ENCODE measurements around the gene CARD9.
A peak's percentile ranks its signal among the peaks of the same experiment; 100 is the strongest.
"Not testable (repeated sequence)": the region's sequence is repeated elsewhere in the genome, so short reads cannot be mapped to it uniquely, and the experiment has no call there.

The CARD9 gene

DNA sequence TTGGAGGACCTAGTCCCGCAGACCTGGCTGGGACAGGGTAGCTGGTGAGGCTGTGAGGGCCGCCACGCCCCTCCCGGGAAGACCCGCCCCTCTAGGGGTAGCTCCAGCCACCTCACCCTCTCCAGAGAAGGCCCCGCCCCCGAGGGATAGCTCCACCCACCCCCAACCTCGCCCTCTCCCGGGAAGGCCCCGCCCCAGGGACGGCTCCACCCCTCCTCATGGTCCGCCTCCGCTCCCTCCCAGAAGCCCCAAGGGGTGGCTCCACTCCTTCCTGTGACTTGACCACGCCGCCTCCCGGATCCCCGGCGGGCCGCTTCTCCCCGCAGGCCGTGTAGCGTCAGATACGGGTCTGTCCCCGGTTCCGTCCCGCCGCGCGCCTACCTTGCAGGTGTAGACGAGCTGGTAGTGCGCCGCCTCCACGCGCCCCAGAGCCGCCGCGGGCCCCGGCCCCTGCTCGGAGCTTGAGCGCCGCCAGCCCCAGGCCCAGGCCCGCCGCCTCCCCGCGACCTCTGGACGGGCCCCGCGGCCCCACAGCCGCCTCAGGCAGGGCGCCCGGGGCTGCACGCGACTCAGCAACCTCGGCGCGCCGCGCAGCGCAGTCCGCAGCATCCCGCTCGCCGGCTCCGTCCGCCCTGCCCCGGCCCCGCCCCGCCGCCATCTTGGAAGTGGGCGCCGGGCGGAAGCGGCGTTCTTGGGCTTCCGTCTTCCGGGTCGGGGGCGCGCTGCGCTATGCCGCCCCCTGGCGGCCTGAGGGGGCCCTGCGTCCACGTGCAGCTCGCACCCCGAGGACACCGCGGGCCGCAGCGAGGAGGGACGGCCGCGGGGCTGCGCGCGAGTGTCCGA is 10.1 kb downstream of the CARD9 start, which contains the start of gene DNLZ:
DNLZ (minus strand) TSS at position 639 of the 843 bp plus-strand sequence; CDS start at position 609, 30 bp downstream.
- peak; percentile 88 for DNase-seq

DNA sequence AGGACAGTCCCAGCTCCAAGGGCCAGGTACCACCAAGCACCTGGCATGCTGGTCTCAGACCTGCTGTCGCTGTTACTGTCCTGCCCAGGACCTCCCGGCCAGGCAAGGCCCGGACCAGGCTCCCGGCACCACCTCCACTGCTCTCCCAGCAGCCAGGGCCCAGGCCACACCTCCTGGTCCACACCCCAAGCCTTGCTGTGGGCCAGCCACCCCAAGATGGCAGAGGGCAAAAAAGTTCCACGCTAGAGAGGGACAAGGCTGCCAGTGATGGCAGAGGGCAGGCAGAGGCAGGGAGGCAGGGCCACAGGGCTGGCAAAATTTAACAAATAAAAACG is 11.1 kb downstream of the CARD9 start:
- no peak for DNase-seq

DNA sequence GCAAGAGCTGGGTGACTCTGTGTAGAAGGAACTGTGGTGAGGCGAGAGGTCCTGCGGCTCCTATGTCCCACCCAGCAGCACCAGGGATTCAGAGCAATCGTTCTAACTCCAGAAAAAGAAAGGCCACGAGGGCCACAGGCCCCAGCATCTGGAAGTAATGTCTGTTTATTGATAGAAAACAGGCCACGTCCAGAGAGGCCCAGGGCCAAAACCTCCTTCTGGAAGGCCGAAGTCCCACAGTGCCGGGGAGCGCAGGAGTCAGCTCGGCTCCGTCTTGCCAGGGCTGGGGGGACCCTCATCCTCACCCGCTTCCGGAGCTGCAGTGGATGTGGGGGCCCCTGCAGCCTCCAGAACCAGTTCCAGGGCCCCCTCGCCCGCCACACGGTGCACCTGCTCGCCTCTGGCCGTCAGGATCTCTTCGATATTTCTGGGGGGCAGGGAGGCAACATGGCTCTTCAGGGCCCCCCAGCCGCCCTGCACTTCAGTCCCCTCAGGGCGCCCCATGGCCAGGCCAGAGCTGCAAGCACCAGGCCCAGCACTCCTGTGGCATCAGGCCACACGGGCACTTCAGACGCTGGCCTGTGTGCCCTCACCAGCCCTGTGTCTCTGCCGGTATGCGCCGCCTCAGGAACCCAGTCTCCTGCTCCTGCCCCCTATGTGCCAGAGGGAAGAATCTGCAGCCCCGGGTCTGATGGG is 11.6 kb downstream of the CARD9 start:
- no peak for DNase-seq

DNA sequence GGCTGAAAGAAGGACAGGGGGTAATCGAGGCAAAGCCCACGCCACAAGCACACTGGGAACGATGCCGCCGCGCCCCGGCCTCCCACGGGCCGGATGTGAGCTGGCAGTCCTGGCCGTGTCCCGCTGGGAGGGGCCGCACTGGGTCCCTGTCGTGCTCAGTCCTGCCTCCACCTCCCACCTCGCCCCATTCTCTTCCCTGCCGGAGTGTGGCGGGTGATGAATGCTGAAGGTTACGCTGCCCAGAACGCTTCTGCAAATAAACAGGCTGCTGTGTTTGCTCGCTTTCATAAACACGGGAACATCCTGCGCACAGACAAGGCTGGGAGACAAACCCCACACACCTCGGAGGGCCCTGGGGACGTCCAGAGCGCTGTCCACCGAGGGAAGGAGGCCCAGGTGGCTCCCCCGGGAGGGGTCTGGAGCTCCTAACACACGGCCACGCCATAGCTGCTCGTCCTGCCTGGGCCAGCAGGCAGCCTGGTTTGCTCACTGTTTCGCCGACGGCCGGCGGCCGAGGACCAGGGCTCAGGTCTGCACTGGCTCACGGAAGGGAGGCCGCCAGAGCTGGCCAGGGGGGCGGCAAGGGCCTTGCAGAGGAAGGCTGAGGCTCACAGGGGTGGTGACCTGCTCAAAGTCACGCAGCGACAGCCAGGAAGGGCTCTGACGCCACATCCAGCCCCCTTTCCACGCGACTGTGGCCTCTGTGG is 12.3 kb downstream of the CARD9 start:
- no peak for DNase-seq

DNA sequence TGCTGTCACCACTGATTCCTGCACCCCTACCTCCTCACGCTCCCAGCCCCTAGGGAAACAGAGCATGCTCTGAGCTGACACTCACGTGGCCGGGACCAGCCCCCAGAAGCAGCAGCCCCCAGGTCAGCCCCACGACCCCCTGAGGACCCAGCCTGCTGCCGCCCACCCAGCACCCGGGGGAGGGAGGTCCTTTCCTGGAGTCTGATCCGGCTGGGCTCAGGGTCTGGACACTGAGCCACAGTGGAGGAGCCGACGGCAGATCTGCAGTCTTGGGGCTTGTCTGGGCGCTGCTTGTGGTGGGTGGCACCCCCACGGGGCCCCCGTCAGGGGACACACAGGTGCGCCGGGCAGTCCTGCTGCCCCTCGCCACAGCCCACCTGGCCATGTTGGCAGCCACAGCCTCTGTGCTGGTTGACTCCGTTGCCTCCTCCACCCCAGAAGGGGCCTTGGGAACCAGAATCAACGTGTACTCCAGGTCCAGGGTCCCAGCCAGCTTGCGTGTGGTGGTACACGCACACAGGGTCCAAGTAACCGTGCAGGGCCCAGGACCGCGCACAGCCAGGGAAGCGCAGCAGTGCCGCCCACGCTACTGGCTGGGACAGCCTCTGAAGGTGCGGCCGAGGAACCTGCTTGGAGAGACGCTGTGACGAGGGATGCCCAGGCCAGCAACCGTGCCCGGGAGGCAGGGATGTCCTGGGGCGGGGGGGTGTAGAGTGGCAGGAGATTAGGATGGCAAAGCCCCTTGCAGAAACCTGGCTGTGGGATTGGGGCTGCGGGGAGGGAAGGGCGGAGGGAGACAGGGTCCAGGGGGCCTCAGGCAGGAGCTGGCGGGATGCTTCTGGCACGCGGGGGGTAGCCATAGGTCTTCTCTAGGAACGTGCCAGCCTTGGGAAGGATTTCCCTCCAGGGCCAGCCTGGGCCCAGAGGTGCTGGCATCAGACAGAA is 13.4 kb downstream of the CARD9 start:
- no peak for DNase-seq

DNA sequence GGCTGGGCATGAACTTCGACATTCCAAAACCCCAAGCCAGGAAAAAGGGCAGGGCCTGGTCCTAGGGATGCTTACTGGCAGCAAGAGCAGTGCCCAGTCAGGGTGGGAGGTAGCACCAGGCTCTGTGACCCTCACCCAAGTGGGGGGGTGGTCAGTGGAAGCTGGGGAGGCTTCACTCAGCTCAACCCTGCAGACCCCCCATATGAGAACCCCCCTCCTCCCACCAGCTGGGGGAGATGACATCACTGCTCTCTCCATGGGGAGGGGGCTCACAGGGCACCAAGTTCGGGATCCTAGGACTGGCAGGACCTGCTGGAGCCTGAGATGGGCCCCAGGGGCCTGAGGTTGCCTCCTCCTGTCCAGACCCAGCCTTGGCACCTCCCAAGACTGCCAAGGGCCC is 14.6 kb downstream of the CARD9 start:
- DNase-seq = no peak

DNA sequence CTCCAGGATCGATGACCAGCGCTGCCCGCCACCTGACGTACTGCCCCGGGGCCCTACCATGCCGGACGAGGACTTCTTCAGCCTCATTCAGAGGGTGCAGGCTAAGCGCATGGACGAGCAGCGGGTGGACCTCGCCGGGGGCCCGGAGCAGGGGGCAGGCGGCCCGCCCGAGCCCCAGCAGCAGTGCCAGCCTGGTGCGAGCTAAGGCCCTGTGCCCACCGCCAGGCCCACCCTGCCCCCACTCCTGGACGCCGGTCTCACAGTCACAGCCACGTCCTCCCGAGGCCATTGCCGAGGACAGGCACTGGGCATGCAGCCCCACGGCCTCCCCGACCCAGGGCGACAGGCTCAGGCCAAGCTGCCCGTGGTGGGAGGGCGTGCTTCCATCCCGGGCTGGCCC is 15.5 kb downstream of the CARD9 start:
- no peak for DNase-seq

DNA sequence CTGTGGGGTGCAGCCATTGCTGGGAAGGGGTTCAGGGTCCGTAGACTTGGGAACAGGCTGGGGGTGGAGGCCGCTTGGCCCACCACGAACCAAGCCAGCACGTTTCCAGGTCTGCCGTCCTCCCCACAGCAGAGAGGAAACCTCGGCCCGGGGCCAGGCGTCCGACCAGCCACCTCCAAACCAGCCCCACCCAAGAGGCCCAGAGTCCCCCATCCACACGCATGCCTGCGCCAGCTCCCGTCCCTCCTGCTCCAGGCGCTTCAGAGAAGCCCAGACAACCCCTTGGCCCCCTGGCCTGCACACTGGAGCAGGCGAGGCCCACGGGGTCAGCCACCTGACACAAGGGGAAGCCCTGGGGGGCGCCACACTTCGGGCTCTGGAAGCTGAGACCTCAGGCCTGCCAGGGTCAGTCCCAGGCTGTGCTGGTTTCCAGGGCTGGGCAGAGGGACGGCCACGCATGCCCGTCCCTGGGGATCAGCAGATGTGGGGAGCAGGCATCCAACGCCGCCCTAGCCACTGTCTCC is 16.2 kb downstream of the CARD9 start:
- DNase-seq = no peak

DNA sequence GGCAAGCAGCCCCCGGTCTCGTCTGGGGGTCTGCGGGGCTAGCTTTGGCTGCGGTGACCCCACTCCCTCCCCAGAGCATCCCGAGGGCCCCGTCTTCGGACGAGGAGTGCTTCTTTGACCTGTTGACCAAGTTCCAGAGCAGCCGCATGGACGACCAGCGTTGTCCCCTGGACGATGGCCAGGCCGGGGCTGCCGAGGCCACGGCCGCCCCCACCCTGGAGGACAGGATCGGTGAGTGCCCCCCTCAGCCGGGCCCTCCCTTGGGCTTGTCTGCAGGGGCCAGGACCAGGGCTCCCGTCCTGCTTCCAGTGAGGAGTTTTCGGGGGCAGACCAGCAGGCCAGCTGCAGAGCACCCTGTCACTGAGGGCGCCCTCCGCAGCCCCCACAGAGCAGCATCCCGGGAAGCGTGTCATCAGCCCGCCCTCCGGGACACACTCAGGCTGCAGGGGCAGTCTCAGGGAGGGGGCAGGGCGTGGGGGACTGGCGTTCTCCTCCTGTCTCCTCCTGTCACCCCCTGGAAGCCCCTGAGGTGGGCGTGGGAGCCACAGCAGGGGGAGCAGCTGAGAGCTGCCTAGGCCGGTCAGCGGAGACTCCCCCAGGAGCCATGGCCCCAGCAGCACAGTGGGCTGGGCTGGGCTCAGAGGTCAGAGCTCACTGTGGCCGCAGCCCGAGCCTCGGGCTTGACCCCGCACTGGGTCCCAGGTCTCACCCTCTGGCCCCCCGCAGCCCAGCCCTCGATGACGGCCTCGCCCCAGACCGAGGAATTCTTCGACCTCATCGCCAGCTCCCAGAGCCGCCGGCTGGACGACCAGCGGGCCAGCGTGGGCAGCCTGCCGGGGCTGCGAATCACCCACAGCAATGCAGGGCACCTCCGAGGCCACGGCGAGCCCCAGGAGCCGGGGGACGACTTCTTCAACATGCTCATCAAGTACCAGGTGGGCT is 17.6 kb downstream of the CARD9 start:
- DNase-seq = no peak

DNA sequence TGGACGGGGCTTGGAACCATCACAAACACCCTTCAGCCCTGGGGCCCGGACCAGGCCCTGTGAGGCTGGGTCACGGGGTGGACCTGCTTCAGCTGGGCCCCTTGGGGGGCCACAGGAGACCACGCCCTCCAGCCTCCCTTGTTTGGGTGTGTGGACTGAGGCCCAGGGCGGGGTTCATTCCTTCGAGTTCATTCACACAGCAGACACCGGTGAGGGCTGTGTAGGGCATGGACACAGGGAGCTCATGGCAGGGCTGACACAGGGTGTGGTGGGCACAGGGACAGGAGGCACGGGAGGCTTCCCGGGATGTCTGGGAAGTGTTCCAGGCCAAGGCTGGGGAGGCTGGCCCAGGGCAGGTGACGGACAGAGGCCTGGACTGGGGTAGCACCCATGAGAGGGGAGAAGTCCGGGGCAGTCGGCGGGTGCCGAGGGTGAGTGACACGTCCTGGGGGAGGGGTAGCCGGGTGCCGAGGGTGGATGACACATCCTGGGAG is 18.8 kb downstream of the CARD9 start:
- DNase-seq = peak; percentile 18

DNA sequence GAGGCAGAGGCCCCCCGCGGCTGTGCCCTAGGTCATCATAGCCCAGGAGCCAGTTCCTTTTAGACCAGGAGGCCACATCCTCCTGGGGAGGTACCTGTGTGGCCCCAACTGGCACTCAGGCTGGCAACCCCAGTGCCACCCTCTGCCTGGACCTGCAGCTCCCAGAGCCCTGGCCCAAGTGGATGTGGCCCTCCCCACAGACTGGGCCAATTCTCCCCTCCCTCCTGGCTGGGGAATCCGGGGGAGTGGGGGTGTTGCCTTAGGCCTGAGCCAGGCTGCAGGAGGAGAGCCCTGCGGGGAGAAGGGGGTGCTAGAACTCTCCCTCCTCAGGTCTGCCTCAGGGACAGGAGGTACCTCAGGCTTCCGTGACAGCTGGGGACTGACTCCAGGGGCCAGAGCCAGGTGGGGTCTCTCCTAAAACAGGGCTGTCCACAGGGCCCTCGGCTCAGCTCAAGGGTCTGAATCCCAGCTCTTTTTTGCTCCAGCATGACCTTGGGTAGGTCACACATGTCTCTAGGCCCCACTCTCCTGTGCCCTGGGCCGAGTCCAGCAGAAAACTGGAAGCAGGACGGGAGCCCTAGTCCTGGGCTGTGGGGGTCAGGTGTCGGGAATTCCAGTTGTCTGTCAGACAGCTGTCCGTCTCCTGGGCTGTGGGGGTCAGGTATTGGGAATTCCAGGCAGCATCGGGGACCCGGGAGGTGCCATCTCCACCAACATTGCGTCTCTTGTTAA is 19.5 kb downstream of the CARD9 start:
- no peak for DNase-seq

DNA sequence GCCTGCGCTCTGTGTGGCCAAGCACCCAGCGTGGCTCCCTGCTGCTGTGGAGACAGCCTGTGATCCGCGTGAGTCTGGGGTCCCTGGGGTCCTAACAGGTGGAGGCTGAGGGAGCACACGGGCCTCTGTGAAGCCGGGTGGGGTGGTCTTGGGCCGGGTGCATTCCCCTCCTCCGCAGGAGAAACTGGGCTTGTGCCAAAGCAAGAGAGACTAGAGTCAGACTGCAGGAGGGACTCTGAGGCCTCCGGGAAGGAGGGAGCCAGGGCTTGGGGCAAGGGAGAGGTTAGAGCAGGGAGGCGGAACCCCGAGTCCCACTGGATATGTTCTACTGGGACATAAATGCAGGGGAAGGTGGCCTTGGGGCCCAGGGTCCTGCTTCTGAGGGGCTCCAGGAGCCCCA is 20.4 kb downstream of the CARD9 start:
- DNase-seq = no peak

DNA sequence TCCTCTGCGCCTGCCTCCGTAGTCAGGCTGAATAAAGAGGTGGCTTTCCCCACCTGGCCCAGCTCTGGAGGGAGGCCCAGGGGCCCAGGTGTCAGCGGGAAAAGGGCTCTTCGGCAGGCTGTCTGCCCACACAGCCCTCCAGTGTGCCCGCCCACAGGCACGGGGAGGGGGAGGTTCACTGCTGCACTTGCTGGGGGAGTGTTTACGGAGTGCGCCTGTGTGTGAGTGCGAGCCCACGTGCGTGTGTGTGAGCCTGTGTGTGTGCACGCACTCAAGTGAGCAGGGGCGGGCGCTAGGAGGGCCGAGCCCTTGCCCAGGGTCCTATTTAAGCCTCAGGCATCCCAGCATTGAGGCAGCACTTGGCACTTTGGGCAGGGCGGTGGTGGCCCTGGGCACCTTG is 20.8 kb downstream of the CARD9 start:
- DNase-seq = no peak

DNA sequence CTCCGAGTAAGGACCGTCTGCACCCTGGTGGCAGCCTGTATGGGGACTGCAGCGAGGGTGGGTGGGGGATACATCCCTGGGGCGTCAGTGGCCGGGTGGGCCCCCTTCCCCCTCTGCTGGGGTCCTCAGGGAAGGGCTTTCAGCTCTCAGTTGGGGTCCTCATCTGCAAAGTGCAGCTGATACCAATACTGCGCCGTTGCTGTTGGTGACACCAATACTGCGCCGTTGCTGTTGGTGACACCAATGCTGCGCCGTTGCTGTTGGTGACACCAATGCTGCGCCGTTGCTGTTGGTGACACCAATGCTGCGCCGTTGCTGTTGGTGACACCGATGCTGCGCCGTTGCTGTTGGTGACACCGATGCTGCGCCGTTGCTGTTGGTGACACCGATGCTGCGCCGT is 21.6 kb downstream of the CARD9 start:
- DNase-seq = not testable (repeated sequence)

DNA sequence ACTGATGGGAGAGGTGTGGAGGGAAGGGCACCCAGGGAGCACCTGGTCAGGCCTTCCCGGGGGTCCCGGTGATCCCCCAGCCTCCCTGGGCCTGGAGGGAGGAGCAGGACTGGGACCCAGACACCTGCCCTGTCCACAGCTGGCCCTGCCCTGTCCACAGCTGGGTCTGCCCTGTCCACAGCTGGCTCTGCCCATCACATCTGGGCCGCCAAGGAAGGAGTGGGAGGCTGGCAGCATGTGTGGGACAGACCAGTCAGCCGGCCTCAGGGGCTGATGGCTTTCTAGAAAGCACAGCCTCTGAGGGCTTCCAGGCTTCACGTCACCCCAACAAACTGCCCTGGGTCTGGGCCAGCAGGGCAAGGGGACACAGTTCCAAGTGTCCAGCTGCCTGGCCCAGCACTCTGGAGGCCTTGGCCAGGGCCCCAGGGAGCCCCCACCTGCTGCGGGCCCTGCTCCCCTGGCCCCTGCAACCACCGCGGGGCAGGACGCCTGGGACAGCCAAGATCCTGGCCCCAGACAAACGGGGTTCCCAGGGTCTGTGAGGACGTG is 22.1 kb downstream of the CARD9 start:
- no peak for DNase-seq

DNA sequence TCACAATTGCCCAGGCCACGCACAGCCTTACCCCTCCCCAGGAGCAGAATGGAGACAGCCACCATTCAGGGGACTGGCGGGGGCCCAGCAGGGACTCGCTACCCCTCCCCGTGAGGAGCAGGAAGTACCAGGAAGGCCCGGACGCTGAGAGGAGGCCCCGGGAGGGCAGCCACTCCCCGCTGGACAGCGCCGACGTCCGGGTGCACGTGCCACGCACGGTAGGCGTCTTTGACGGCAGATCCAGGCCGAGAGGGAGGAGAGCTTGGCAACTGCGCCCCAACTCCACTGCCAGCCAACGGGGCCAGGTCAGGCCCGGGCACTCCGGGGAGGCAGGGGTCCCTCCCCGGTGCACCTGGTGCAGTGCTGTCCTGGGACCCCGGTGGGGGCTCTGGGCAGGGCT is 23.9 kb downstream of the CARD9 start:
- DNase-seq = no peak

DNA sequence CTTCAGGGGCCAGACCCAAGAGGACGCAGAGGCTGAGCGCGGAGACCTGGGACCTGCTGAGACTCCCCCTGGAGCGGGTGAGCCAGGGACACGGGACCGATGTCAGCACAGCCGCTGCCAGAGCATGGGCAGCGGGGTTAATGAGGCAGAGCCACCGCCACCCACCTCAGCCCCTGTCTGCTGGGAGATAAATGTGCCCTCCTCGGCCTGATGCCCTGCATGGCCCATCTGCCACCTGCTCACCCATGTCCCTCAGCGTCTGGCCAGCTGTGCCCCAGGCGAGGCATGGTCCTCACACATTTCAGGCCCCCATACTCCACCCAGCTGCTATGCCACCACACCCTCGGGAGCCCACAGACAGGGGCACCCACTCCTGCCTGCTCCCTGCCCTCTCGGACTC is 24.8 kb downstream of the CARD9 start:
- DNase-seq = no peak

DNA sequence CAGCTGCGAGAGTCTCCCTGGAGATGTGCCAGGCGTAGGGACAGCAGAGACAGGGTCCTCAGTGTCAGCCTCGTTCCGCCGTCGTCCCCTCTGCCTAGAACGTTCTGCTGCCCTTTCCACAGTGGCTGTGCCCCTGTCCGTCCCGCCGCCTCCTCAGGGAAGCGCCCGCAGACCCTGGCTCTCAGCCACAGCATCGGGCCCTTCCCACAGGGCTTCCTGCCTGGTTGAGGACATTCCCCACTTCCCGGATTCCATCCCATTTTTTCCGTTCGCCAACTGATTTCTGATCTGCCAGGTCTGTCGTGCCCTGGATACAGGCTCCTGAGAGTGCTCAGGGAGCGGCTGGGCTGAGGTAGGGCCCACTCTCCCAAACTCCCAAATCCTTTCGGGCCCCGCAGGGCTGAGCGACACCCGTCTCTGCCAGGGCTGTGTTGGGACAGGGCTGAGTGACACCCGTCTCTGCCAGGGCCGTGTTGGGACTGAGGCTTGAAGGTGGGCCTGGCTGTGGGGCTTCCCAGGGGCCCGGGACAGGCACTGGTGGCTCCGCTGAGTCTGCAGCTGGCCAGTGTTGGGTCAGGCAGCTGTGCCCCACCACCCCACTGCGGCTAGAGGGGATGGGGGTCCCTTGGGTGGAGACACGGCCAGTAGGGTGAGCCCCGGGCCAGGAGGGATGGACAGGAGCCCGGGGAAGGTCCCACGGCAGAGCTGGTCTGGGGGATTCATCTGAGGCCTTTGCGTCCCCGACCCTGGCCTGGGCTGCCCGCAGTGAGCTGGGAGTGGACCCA is 25.8 kb downstream of the CARD9 start:
- DNase-seq = no peak

DNA sequence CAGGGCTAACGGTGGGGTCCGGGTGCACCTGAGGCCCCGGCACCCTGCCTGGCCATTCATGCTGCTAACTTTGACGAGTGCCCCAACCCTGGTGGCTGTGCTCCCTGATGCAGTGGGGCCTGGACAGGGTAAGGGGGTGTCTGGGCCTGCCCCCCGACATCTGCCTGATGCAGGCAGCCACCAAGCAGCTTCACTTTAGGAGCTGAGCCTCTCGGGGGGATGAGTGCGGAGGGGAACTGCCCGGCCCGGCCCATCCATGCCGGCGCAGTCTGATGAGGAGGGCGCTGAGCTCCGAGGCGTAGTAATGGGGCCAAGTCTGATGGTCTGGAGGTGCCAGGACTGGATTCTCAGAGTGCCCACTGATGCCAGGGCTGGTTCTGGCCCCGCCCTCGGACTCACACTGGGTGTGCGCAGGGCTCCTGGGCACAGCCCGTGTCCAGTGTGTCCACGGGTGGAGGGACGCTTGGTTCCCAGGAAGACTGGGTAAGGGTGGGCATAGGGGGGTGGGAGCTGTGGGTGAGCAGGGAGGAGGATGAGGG is 26.5 kb downstream of the CARD9 start:
- no peak for DNase-seq

Data from T1000 (cell line).